ENCODE measurements around the gene CCDC116. TPM values are rescaled to one million over a fixed set of nuclear protein-coding genes. Genes with fewer than 3 reads are reported as not detected.
A peak's percentile ranks its signal among the peaks of the same experiment; 100 is the strongest.
"Not testable (repeated sequence)": the region's sequence is repeated elsewhere in the genome, so short reads cannot be mapped to it uniquely, and the experiment has no call there.

The CCDC116 gene
- total RNA-seq, 1 donor from 2014 or later = not detected

DNA sequence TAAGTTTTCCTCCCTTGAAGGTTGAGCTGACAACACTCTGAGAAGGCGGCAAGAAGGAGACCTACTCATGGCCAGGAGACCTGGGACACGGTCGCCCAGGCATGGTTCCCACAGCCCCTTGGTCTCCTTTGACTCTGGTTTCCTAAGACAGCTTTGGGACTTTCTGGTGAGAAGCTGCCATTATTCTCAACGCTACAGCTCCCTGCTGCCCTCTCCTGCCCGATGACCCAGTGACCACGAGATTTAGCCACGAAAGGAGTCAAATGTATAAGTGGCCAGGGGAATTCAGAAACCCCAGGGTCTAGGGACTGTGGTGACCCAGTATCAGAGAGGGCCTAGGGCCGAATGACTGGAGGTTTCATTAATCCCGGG, 8.8 kb downstream of the CCDC116 start:
- Histone ChIP-seq H3K4me1 (peaks cover 26% of the 10 kb centered on the region), H3K27me3 (no peaks in the 10 kb centered on the region), H3K9me3 (no peaks in the 10 kb centered on the region), H3K27ac (no peak overlapping the region), H3K4me3 (peak overlapping the region; percentile 34 to 80), H3K36me3 (no peaks in the 10 kb centered on the region)
- DNase-seq (ENCODE audit: extremely low spot score in 2 of 2) = no peak
- intact Hi-C loops (cut with DNase I) = no loop called here
- TF ChIP-seq POLR2AphosphoS5 (IDR thresholded peaks at IDR 0.05; ENCODE audit: insufficient read depth in 1 of 2, low read depth in 1 of 2) (no peak), POLR2A (IDR thresholded peaks at IDR 0.05) (no peak)
- TF ChIP-seq, protein P1, sequence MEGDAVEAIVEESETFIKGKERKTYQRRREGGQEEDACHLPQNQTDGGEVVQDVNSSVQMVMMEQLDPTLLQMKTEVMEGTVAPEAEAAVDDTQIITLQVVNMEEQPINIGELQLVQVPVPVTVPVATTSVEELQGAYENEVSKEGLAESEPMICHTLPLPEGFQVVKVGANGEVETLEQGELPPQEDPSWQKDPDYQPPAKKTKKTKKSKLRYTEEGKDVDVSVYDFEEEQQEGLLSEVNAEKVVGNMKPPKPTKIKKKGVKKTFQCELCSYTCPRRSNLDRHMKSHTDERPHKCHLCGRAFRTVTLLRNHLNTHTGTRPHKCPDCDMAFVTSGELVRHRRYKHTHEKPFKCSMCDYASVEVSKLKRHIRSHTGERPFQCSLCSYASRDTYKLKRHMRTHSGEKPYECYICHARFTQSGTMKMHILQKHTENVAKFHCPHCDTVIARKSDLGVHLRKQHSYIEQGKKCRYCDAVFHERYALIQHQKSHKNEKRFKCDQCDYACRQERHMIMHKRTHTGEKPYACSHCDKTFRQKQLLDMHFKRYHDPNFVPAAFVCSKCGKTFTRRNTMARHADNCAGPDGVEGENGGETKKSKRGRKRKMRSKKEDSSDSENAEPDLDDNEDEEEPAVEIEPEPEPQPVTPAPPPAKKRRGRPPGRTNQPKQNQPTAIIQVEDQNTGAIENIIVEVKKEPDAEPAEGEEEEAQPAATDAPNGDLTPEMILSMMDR (IDR thresholded peaks at IDR 0.05) = peak in 1 of 3 experiments; percentile 16

DNA sequence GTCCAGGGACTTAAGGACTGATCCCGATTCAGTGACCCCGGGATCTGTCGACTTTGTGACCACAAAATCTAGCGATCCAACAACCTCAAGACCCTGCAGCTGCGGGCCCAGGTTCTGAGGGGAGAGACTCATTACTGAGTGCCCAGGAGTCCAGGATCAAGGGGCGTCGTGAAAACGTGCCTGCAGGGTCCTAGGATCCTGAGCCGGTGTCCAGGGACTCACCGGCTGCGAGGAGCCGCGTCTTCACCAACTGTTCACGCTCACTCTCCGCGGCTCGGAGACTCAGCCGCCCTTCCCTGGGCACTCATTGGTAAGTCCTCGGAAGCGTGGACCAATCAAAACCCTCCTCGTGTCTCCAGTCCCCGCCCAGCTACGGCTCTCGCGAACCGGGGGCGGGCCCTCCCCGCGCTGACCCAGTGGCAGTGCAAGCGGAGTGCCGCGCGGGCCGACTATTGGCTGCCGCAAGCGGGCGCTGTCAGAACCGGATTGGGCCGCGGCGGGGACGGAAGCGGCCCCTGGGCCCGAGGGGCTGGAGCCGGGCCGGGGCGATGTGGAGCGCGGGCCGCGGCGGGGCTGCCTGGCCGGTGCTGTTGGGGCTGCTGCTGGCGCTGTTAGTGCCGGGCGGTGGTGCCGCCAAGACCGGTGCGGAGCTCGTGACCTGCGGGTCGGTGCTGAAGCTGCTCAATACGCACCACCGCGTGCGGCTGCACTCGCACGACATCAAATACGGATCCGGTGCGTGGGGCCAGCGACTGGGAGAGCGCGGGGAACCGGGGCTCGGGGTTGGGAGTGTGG, 9.4 kb downstream of the CCDC116 start, which contains the start of gene SDF2L1:
SDF2L1 (plus strand) TSS at position 514 of the 795 bp plus-strand sequence; CDS start at position 549, 35 bp downstream.
- H3K4me3 ChIP-seq = peak within 1 kb of the TSS; percentile 80 to 85
- TF ChIP-seq, protein P1 (IDR thresholded peaks at IDR 0.05) = peak in 1 of 3 experiments; percentile 9
- TF ChIP-seq POLR2A (IDR thresholded peaks at IDR 0.05) (peak in 1 of 2 donors; percentile 2), POLR2AphosphoS5 (IDR thresholded peaks at IDR 0.05; ENCODE audit: insufficient read depth in 1 of 2, low read depth in 1 of 2) (peak; percentile 61 to 78)
- H3K36me3 ChIP-seq = no peaks in the 10 kb centered on the region
- peak in 1 of 2 donors; percentile 99 for DNase-seq (ENCODE audit: extremely low spot score in 2 of 2)
- H3K27ac ChIP-seq = peak within 1 kb of the TSS; percentile 15
- H3K4me1 ChIP-seq = peaks cover 29% of the 10 kb centered on the region
- H3K9me3 ChIP-seq = no peaks in the 10 kb centered on the region
- no peaks in the 10 kb centered on the region for H3K27me3 ChIP-seq
- intact Hi-C loops (cut with DNase I) = no loop called here

DNA sequence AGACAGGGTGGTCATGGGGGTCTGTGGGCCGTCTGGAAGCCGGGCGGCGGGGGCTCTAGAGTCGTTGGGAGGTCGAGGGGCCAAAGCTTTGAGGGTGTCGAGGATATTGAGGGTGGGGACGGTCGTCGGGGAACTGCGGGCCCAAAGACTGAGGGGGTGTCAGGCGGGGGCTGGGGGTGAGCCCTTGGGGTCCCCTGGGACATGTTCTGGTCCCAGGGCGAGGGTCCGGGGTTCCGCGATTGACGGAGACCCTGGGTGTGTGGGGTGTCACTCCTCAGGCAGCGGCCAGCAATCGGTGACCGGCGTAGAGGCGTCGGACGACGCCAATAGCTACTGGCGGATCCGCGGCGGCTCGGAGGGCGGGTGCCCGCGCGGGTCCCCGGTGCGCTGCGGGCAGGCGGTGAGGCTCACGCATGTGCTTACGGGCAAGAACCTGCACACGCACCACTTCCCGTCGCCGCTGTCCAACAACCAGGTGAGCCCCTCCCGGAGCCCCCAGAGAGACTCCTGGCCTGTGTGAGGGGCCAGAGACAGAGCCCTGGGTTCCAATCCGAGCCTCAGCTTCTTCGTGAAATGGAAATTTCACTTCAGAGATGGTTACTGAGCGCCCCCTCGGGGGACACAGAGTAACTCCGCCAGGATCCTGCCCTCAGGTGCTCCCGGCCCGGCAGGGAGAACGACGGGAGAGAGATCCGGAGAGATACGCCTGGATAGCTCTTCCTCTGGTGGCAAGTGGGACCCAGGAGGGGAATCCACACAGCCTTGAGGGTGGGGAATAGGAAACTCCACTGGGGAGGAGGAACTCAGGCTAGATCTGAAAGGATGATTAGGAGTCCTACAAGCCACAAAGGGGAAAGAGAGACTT, 10.3 kb downstream of the CCDC116 start:
- H3K27me3 ChIP-seq = no peaks in the 10 kb centered on the region
- TF ChIP-seq POLR2AphosphoS5 (IDR thresholded peaks at IDR 0.05; ENCODE audit: insufficient read depth in 1 of 2, low read depth in 1 of 2) = no peak
- TF ChIP-seq, protein P1 (IDR thresholded peaks at IDR 0.05) = peak in 1 of 3 experiments; percentile 25
- no peak for TF ChIP-seq POLR2A (IDR thresholded peaks at IDR 0.05)
- intact Hi-C loops (cut with DNase I) = no loop called here
- H3K9me3 ChIP-seq = no peaks in the 10 kb centered on the region
- peak overlapping the region; percentile 80 to 85 for H3K4me3 ChIP-seq
- no peaks in the 10 kb centered on the region for H3K36me3 ChIP-seq
- H3K4me1 ChIP-seq = peaks cover 29% of the 10 kb centered on the region
- peak overlapping the region; percentile 15 for H3K27ac ChIP-seq
- DNase-seq (ENCODE audit: extremely low spot score in 2 of 2) = no peak

DNA sequence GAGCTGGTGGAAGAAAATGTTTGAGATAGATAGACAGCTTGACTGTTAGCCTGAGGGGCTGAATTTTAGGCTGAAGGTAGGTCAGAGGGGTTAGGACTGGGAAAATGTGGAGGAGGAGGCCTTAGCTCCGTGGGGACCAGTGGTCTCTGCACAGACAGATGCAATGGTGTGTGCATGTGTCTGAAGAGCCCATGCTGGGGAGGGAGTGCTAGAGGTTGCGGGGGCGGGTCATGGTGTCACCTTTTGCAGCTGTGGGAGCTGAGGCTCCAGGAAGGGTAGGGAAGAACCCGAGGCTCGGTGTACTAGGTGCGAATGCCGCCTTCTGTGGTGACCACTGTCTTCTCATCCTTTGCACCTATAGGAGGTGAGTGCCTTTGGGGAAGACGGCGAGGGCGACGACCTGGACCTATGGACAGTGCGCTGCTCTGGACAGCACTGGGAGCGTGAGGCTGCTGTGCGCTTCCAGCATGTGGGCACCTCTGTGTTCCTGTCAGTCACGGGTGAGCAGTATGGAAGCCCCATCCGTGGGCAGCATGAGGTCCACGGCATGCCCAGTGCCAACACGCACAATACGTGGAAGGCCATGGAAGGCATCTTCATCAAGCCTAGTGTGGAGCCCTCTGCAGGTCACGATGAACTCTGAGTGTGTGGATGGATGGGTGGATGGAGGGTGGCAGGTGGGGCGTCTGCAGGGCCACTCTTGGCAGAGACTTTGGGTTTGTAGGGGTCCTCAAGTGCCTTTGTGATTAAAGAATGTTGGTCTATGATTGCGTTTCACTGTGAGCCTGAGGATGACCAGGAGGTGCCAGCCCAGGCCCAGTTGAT, 11.2 kb downstream of the CCDC116 start:
- no peaks in the 10 kb centered on the region for H3K36me3 ChIP-seq
- no peak for DNase-seq (ENCODE audit: extremely low spot score in 2 of 2)
- H3K4me3 ChIP-seq = no peak overlapping the region
- H3K27ac ChIP-seq = no peak overlapping the region
- H3K9me3 ChIP-seq = no peaks in the 10 kb centered on the region
- no peaks in the 10 kb centered on the region for H3K27me3 ChIP-seq
- H3K4me1 ChIP-seq = peaks cover 29% of the 10 kb centered on the region
- no peak for TF ChIP-seq POLR2A (IDR thresholded peaks at IDR 0.05)
- TF ChIP-seq, protein P1 (IDR thresholded peaks at IDR 0.05) = no peak
- TF ChIP-seq POLR2AphosphoS5 (IDR thresholded peaks at IDR 0.05; ENCODE audit: insufficient read depth in 1 of 2, low read depth in 1 of 2) = no peak
- intact Hi-C loops (cut with DNase I) = no loop called here

DNA sequence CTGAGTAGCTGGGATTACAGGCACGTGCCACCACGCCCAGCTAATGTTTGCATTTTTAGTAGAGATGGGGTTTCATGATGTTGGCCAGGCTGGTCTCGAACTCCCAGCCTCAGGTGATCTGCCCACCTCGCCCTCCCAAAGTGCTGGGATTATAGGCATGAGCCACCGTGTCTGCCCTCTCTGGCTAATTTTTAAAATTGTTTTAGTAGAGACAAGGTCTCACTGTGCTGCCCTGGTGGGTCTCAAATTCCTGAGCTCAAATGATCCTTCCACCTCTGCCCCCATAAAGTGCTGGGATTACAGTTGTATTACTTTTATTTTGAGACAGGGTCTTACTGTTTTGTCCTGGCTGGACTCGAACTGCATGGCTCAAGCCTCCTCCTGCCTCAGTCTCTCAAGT, 13.0 kb downstream of the CCDC116 start:
- H3K9me3 ChIP-seq; H3K36me3 ChIP-seq; H3K4me3 ChIP-seq; intact Hi-C loops (cut with DNase I); H3K27ac ChIP-seq; DNase-seq (ENCODE audit: extremely low spot score in 2 of 2); H3K27me3 ChIP-seq: not testable (repeated sequence)
- peaks cover 29% of the 10 kb centered on the region for H3K4me1 ChIP-seq

Measured in vagina (tissue), 2 donors.